PC-3 (cell line): Measurements from ENCODE around the gene ARHGAP22. TPM values are rescaled to one million over a fixed set of nuclear protein-coding genes. Genes with fewer than 3 reads are reported as not detected.

Experiments used
- ATAC-seq: fragments of 200-7000 bp; cut with Tn5 transposase; 2 replicates; pipeline ENCODE4 v1.9.1; 2020; ENCODE audit warnings: mild to moderate bottlenecking, moderate library complexity
- BruUV-seq: library from RNA; stranded (reverse); fragments of 400-500 nt; replicated peaks from 2 replicates; lab custom pipeline; 2021; lab: Mats Ljungman, UMichigan
- CTCF ChIA-PET: fragments of 300-600 bp; sonication (Branson Sonifier 250); formaldehyde crosslinking; loops from one replicate; lab custom pipeline; 2022; ENCODE audit warnings: antibody characterized with exemption; lab: Charles Lee
- POLR2A ChIA-PET: fragments of 300-600 bp; sonication (Branson Sonifier 250); formaldehyde crosslinking; loops from one replicate; lab custom pipeline; 2022; ENCODE audit warnings: antibody characterized with exemption; ENCODE audit not compliant: unreplicated experiment; lab: Charles Lee
- DNase-seq: peaks from one replicate; pipeline ENCODE4 v3.0.0-alpha.2; 2015
- H2AFZ ChIP-seq: fragments of 300-600 bp; sonication (generic); 2 replicates; pipeline ENCODE4 v1.6.0; 2016; ENCODE audit warnings: antibody characterized with exemption, low read length
- H3F3A ChIP-seq: fragments of 300-600 bp; sonication (generic); one replicate; pipeline ENCODE4 v1.6.0; 2017; ENCODE audit warnings: antibody characterized with exemption, low read length, control low read depth, mild to moderate bottlenecking; ENCODE audit not compliant: unreplicated experiment
- H3K27ac ChIP-seq: fragments of 300-600 bp; sonication (generic); 2 replicates; pipeline ENCODE4 v1.5.1; 2016; ENCODE audit warnings: mild to moderate bottlenecking, low read length
- H3K27me3 ChIP-seq: fragments of 300-600 bp; sonication (generic); 2 replicates; pipeline ENCODE4 v1.6.1; 2016; ENCODE audit warnings: low read length, mixed read lengths
- H3K36me3 ChIP-seq: fragments of 300-600 bp; sonication (generic); 2 replicates; pipeline ENCODE4 v1.6.1; 2016; ENCODE audit warnings: low read depth, mixed run types, low read length, mixed read lengths
- H3K4me1 ChIP-seq: fragments of 300-600 bp; sonication (generic); 2 replicates; pipeline ENCODE4 v1.5.1; 2016; ENCODE audit warnings: low read length; ENCODE audit not compliant: insufficient read depth
- H3K4me2 ChIP-seq: fragments of 300-600 bp; sonication (generic); 2 replicates; pipeline ENCODE4 v1.6.0; 2016; ENCODE audit warnings: low read length
- H3K4me3 ChIP-seq: fragments of 300-600 bp; sonication (generic); 2 replicates; pipeline ENCODE4 v1.5.1; 2016; ENCODE audit warnings: mild to moderate bottlenecking, low read length, mixed read lengths
- H3K79me2 ChIP-seq: fragments of 300-600 bp; sonication (generic); 2 replicates; pipeline ENCODE4 v1.6.1; 2017; ENCODE audit warnings: low read length, mixed read lengths
- H3K9ac ChIP-seq: fragments of 300-600 bp; sonication (generic); 2 replicates; pipeline ENCODE4 v1.6.0; 2016; ENCODE audit warnings: mild to moderate bottlenecking, low read length
- H3K9me2 ChIP-seq: fragments of 300-600 bp; sonication (generic); replicated peaks from 2 replicates; pipeline ENCODE4 v1.6.1; 2016; ENCODE audit warnings: mixed run types, low read length, mixed read lengths
- H3K9me3 ChIP-seq: fragments of 300-600 bp; sonication (generic); 2 replicates; pipeline ENCODE4 v1.6.1; 2016; ENCODE audit warnings: low read length, mixed read lengths
- H4K20me1 ChIP-seq: fragments of 300-600 bp; sonication (generic); 2 replicates; pipeline ENCODE4 v1.6.1; 2016; ENCODE audit warnings: low read length, mixed read lengths
- CTCF ChIP-seq: fragments of 300-600 bp; sonication (generic); conservative IDR thresholded peaks from 2 replicates; pipeline ENCODE4 v1.5.1; 2017; ENCODE audit warnings: antibody characterized with exemption, low read depth, mild to moderate bottlenecking, low read length
- EZH2 ChIP-seq: fragments of 300-600 bp; sonication (generic); IDR thresholded peaks from one replicate; pipeline ENCODE4 v1.6.1; 2017; ENCODE audit warnings: antibody characterized with exemption, mild to moderate bottlenecking, low read length; ENCODE audit not compliant: unreplicated experiment
- EZH2phosphoT487 ChIP-seq: fragments of 300-600 bp; sonication (generic); IDR thresholded peaks from 2 replicates; pipeline ENCODE4 v1.6.1; 2018; ENCODE audit warnings: mild to moderate bottlenecking, antibody characterized with exemption, low read length, borderline replicate concordance
- intact Hi-C: fragments of 100-400 bp; cut with micrococcal nuclease; formaldehyde crosslinking; loops from 2 replicates; pipeline ENCODE4 v1.9.0; 2023
- total RNA-seq: library from RNA; depleted of rRNA; stranded (reverse); fragments of >200 nt; gene quantifications from 2 replicates; pipeline ENCODE4 v1.2.3, GENCODE V29; 2014

The ARHGAP22 gene
- total RNA-seq, 1 experiment from 2014 or later: 12.2 TPM

GRCh38 chr10:48501787-48502771 lies 102.8 kb downstream of the ARHGAP22 start:
- TF ChIP-seq EZH2phosphoT487: no peak
- no peak for TF ChIP-seq CTCF
- no peak for TF ChIP-seq EZH2
- Histone ChIP-seq H3K27me3 (no peaks in the 10 kb centered on the region), H3K79me2 (no peaks in the 10 kb centered on the region), H3K9me3 (no peaks in the 10 kb centered on the region), H3K27ac (no peak overlapping the region), H3K36me3 (no peaks in the 10 kb centered on the region), H3K4me1 (peaks cover 8% of the 10 kb centered on the region), H2AFZ (no peak overlapping the region), H3F3A (no peaks in the 10 kb centered on the region), H3K9me2 (no peaks in the 10 kb centered on the region), H3K4me2 (no peak overlapping the region), H3K9ac (no peak overlapping the region), H4K20me1 (no peaks in the 10 kb centered on the region), H3K4me3 (no peak overlapping the region)
- ATAC-seq: no peak
- ChIA-PET CTCF (no interaction called here), POLR2A (no interaction called here)
- DNase-seq: no peak
- intact Hi-C loops: no loop called here
- no TSS peak for BruUV-seq

- no peaks in the 10 kb centered on the region for H3K36me3 ChIP-seq
- POLR2A ChIA-PET: no interaction called here
- no peak for ATAC-seq
Observed at GRCh38 chr10:48501226-48501625, 103.6 kb downstream of the ARHGAP22 start.

More at GRCh38 chr10:48501226-48501625, 103.6 kb downstream of the ARHGAP22 start:
- H2AFZ ChIP-seq: no peak overlapping the region
- CTCF ChIA-PET: no interaction called here
- no TSS peak for BruUV-seq
- DNase-seq: no peak
- no peaks in the 10 kb centered on the region for H3F3A ChIP-seq
- peaks cover 13% of the 10 kb centered on the region for H3K4me1 ChIP-seq
- no peak overlapping the region for H3K4me2 ChIP-seq
- intact Hi-C loops: no loop called here
- TF ChIP-seq EZH2 (no peak), CTCF (no peak), EZH2phosphoT487 (no peak)
- H3K9me3 ChIP-seq: no peaks in the 10 kb centered on the region
- no peak overlapping the region for H3K9ac ChIP-seq
- H3K9me2 ChIP-seq: no peaks in the 10 kb centered on the region
- no peaks in the 10 kb centered on the region for H4K20me1 ChIP-seq
- no peaks in the 10 kb centered on the region for H3K27me3 ChIP-seq
- no peaks in the 10 kb centered on the region for H3K79me2 ChIP-seq
- no peak overlapping the region for H3K4me3 ChIP-seq
- no peak overlapping the region for H3K27ac ChIP-seq
